H1 (cell line): Measurements from ENCODE around the gene NFIX. TPM values are rescaled to one million over a fixed set of nuclear protein-coding genes. Genes with fewer than 3 reads are reported as not detected.

Experiments
- CTCF ChIA-PET: fragments of 300-600 bp; sonication (Branson Sonifier 250); formaldehyde crosslinking; loops from one replicate; lab custom pipeline; 2021; ENCODE audit not compliant: partially characterized antibody; lab: Charles Lee
- POLR2A ChIA-PET: fragments of 300-600 bp; sonication (Branson Sonifier 250); formaldehyde crosslinking; loops from one replicate; lab custom pipeline; 2021; ENCODE audit warnings: inconsistent platforms; ENCODE audit not compliant: partially characterized antibody; lab: Charles Lee
- DNase-seq, 2 experiments: peaks; one replicate each; pipeline versions ENCODE4 v3.0.0 to v3.0.0-alpha.2; 2010 to 2022; ENCODE audit warnings: low spot score in 2 of 2, low read depth in 1 of 2, mixed read lengths in 1 of 2
- FAIRE-seq: peaks from 2 replicates; lab custom pipeline; 2011; peaks lifted over from hg19 to GRCh38; lab: Jason Lieb, UNC
- H2AFZ ChIP-seq: 2 replicates; pipeline ENCODE4 v1.8.1; 2012; ENCODE audit warnings: low read length, inconsistent platforms
- H2AK5ac ChIP-seq: 2 replicates; pipeline ENCODE4 v1.6.1; 2013; ENCODE audit warnings: low read depth, low read length
- H2BK120ac ChIP-seq: replicated peaks from 2 replicates; pipeline ENCODE3; 2013; ENCODE audit warnings: low read depth, low read length, inconsistent platforms
- H2BK12ac ChIP-seq: 2 replicates; pipeline ENCODE4 v1.6.1; 2013; ENCODE audit warnings: low read depth, low read length
- H2BK15ac ChIP-seq: 2 replicates; pipeline ENCODE4 v1.6.1; 2013; ENCODE audit warnings: low read length
- H2BK20ac ChIP-seq: 2 replicates; pipeline ENCODE4 v1.6.1; 2013; ENCODE audit warnings: low read length
- H2BK5ac ChIP-seq: 2 replicates; pipeline ENCODE4 v1.6.1; 2013; ENCODE audit warnings: low read depth, low read length
- H3K14ac ChIP-seq: 2 replicates; pipeline ENCODE4 v1.6.1; 2013; ENCODE audit warnings: inconsistent platforms; ENCODE audit not compliant: insufficient read length
- H3K18ac ChIP-seq: 2 replicates; pipeline ENCODE4 v1.6.1; 2013; ENCODE audit warnings: low read length; ENCODE audit errors: extremely low read depth
- H3K23ac ChIP-seq: 2 replicates; pipeline ENCODE4 v1.6.1; 2013; ENCODE audit warnings: inconsistent platforms; ENCODE audit not compliant: insufficient read length
- H3K23me2 ChIP-seq: 2 replicates; pipeline ENCODE4 v1.6.1; 2013; ENCODE audit warnings: low read depth, low read length
- H3K27ac ChIP-seq: 2 replicates; pipeline ENCODE4 v1.6.1; 2011; ENCODE audit warnings: low read depth, low read length, inconsistent platforms
- H3K27me3 ChIP-seq, 4 experiments: replicated peaks in 1 of 4; 1 replicate in 1 of 4; 2 replicates in 3 of 4; pipeline versions ENCODE4 v1.6.1 to v1.8.1; 2011 to 2013; ENCODE audit warnings: low read length in 3 of 4, mild to moderate bottlenecking in 3 of 4, inconsistent platforms in 2 of 4, mixed read lengths in 2 of 4, moderate library complexity in 1 of 4; ENCODE audit not compliant: control insufficient read depth in 3 of 4, insufficient read depth in 3 of 4; ENCODE audit errors: extremely low read depth in 1 of 4
- H3K36me3 ChIP-seq, 4 experiments: 2 replicates each; pipeline versions ENCODE4 v1.6.1 to v1.8.1; 2011 to 2013; ENCODE audit warnings: mild to moderate bottlenecking in 4 of 4, low read length in 3 of 4, moderate library complexity in 2 of 4, control low read depth in 1 of 4, inconsistent platforms in 1 of 4; ENCODE audit not compliant: insufficient read depth in 4 of 4, control insufficient read depth in 2 of 4
- H3K4ac ChIP-seq: replicated peaks from 2 replicates; pipeline ENCODE3; 2013; ENCODE audit warnings: low read length, low read depth, mixed read lengths, inconsistent platforms; ENCODE audit not compliant: insufficient read length
- H3K4me1 ChIP-seq, 4 experiments: replicated peaks in 1 of 4; 1 replicate in 1 of 4; 2 replicates in 3 of 4; pipeline versions ENCODE4 v1.6.1 to v1.8.1; 2011 to 2013; ENCODE audit warnings: low read length in 3 of 4, inconsistent platforms in 2 of 4, mixed read lengths in 1 of 4; ENCODE audit not compliant: insufficient read depth in 4 of 4, control insufficient read depth in 3 of 4
- H3K4me2 ChIP-seq, 2 experiments: 2 replicates each; pipeline versions ENCODE4 v1.6.1 to v1.8.1; 2011 to 2013; ENCODE audit warnings: low read depth in 2 of 2, low read length in 2 of 2, control low read depth in 1 of 2, inconsistent platforms in 1 of 2, mild to moderate bottlenecking in 1 of 2; ENCODE audit not compliant: insufficient read depth in 1 of 2
- H3K4me3 ChIP-seq, 4 experiments: fragments of 200-600, 300-600 bp in 1 of 4; sonication (generic), shearing (Covaris generic), sonication (Bioruptor Twin) in 1 of 4; 2 replicates each; pipeline versions ENCODE4 v1.5.1 to v1.8.1; 2011 to 2016; ENCODE audit warnings: low read length in 4 of 4, low read depth in 3 of 4, control low read depth in 2 of 4, inconsistent platforms in 2 of 4, mild to moderate bottlenecking in 2 of 4, mixed read lengths in 1 of 4, moderate library complexity in 1 of 4; ENCODE audit not compliant: insufficient read depth in 2 of 4; ENCODE audit errors: extremely low read depth in 1 of 4
- H3K56ac ChIP-seq: replicated peaks from 2 replicates; pipeline ENCODE3; 2013; ENCODE audit warnings: low read depth, mild to moderate bottlenecking, mixed read lengths, low read length, inconsistent platforms; ENCODE audit not compliant: insufficient read length
- H3K79me1 ChIP-seq: 2 replicates; pipeline ENCODE4 v1.6.1; 2013; ENCODE audit warnings: low read depth, low read length, control low read depth
- H3K79me2 ChIP-seq, 2 experiments: 2 replicates each; pipeline versions ENCODE4 v1.6.1 to v1.8.1; 2012 to 2013; ENCODE audit warnings: low read length in 2 of 2, mild to moderate bottlenecking in 2 of 2, inconsistent platforms in 1 of 2; ENCODE audit not compliant: insufficient read depth in 2 of 2, control insufficient read depth in 1 of 2
- H3K9ac ChIP-seq, 4 experiments: replicated peaks in 1 of 4; 1 replicate in 1 of 4; 2 replicates in 3 of 4; pipeline versions ENCODE4 v1.6.1 to v1.8.1; 2011 to 2013; ENCODE audit warnings: low read depth in 3 of 4, low read length in 3 of 4, control low read depth in 2 of 4, mild to moderate bottlenecking in 2 of 4, moderate library complexity in 2 of 4, inconsistent platforms in 1 of 4; ENCODE audit errors: extremely low read depth in 1 of 4
- H3K9me3 ChIP-seq, 2 experiments: 2 replicates each; pipeline versions ENCODE4 v1.6.1 to v1.8.1; 2012 to 2013; ENCODE audit warnings: mild to moderate bottlenecking in 2 of 2, moderate library complexity in 2 of 2, control low read depth in 1 of 2, inconsistent platforms in 1 of 2, low read depth in 1 of 2, low read length in 1 of 2, mixed read lengths in 1 of 2; ENCODE audit not compliant: insufficient read depth in 2 of 2
- H4K20me1 ChIP-seq, 2 experiments: replicated peaks in 1 of 2; 2 replicates each; pipeline versions ENCODE3 to v1.8.1; 2011 to 2013; ENCODE audit warnings: inconsistent platforms in 2 of 2, low read length in 2 of 2, mild to moderate bottlenecking in 1 of 2; ENCODE audit not compliant: insufficient read depth in 2 of 2, control insufficient read depth in 1 of 2
- H4K5ac ChIP-seq: 2 replicates; pipeline ENCODE4 v1.6.1; 2013; ENCODE audit warnings: low read length, low read depth, mixed read lengths, inconsistent platforms; ENCODE audit not compliant: insufficient read length
- H4K8ac ChIP-seq: 2 replicates; pipeline ENCODE4 v1.8.0; 2013; ENCODE audit warnings: mild to moderate bottlenecking, moderate library complexity, low read length, inconsistent platforms; ENCODE audit not compliant: insufficient read depth; ENCODE audit errors: extremely low read depth
- H4K91ac ChIP-seq: replicated peaks from 2 replicates; pipeline ENCODE3; 2013; ENCODE audit warnings: low read length, mixed read lengths, inconsistent platforms; ENCODE audit not compliant: insufficient read length
- TAF7 ChIP-seq: optimal IDR thresholded peaks from 2 replicates; pipeline ENCODE3; 2011; ENCODE audit warnings: low read depth, mild to moderate bottlenecking, inconsistent platforms, low read length, moderate library complexity, borderline replicate concordance
- WGBS, 2 experiments: shearing (Covaris generic) in 1 of 2; methylation state at CpG; one replicate each; pipeline versions ENCODE4 v1.1.6 to v1.1.7; 2013 to 2015; ENCODE audit warnings: low lambda C conversion rate in 2 of 2, mixed read lengths in 2 of 2, inconsistent platforms in 1 of 2, low coverage in 1 of 2, missing lambda C conversion rate in 1 of 2; ENCODE audit not compliant: insufficient replicate concordance in 2 of 2, insufficient coverage in 1 of 2, insufficient read length in 1 of 2; ENCODE audit errors: extremely low coverage in 1 of 2, missing lambda C conversion rate in 1 of 2; 5-methylcytosine and 5-hydroxymethylcytosine counted together
- polyA plus RNA-seq, 7 experiments: library from polyadenylated mRNA; depleted of rRNA in 3 of 7; stranded (reverse) in 5 of 7; unstranded in 2 of 7; fragments of >200 nt in 5 of 7; fragments of 200-250 nt in 2 of 7; gene quantifications; 1 replicate in 5 of 7; 2 replicates in 1 of 7; 4 replicates in 1 of 7; pipeline versions ENCODE4 v1.2.1 to v1.2.3, GENCODE V29; 2011 to 2013; ENCODE audit warnings: missing spikeins in 2 of 7, mixed read lengths in 2 of 7
- total RNA-seq: library from RNA; stranded (reverse); fragmentation: NEBNext Ultra II Directional; extraction: Animal tissue kit (Norgen Biotek cat#: 25700); gene quantifications from 2 replicates; pipeline ENCODE4 v1.2.1, GENCODE V29; 2021

Gene NFIX
- total and polyA plus RNA-seq, 2 of the 8 experiments (the other 6 are each of a cell fraction or from before 2014, with no cell fraction given): 0.03 to 0.20 TPM

GRCh38 chr19:13004273-13004672, 9.0 kb downstream of the NFIX start:
- no peak overlapping the region for H4K5ac ChIP-seq
- no peak overlapping the region for H4K8ac ChIP-seq
- no peaks in the 10 kb centered on the region for H3K79me2 ChIP-seq
- no peaks in the 10 kb centered on the region for H3K36me3 ChIP-seq
- H4K20me1 ChIP-seq: peaks cover 0 to 6% of the 10 kb centered on the region in 2 experiments
- DNase-seq: no peak
- H3K79me1 ChIP-seq: no peaks in the 10 kb centered on the region
- no peak for TF ChIP-seq TAF7
- H3K23ac ChIP-seq: no peak overlapping the region
- CTCF ChIA-PET: interaction anchor here (0.6 to 12.9 kb wide), 15 partner anchors 10 to 332 kb away, joined by 3 to 175 read pairs (median 5); no protein-coding TSS in a partner anchor
- no peak overlapping the region for H2AK5ac ChIP-seq
- no peak overlapping the region for H4K91ac ChIP-seq
- no peak overlapping the region for H2BK15ac ChIP-seq
- no peak overlapping the region for H2BK5ac ChIP-seq
- H3K23me2 ChIP-seq: no peaks in the 10 kb centered on the region
- no peak overlapping the region for H3K14ac ChIP-seq
- no peak overlapping the region for H2AFZ ChIP-seq
- no peak overlapping the region for H2BK12ac ChIP-seq
- POLR2A ChIA-PET: interaction anchor here (0.9 to 1.0 kb wide), 2 partner anchors 12 to 87 kb away, joined by 3 to 4 read pairs; no protein-coding TSS in a partner anchor
- no peak overlapping the region for H3K18ac ChIP-seq
- no peak overlapping the region for H3K27ac ChIP-seq
- H3K9ac ChIP-seq: no peak overlapping the region
- peaks cover 0 to 6% (median 0%) of the 10 kb centered on the region in 4 experiments; a peak in 1 of 7 replicates for H3K4me1 ChIP-seq
- no peak overlapping the region; the same call in 1 of the 2 replicates for H2BK20ac ChIP-seq
- 76% methylated on average over 7 of the region's 7 CpGs; no CpG with 5 or more reads in 1 of the 2 experiments for WGBS, 2 experiments
- FAIRE-seq: no peak
- H3K27me3 ChIP-seq: peaks cover 20 to 94% (median 75%) of the 10 kb centered on the region in 4 experiments
- no peak overlapping the region for H3K4me2 ChIP-seq
- H3K56ac ChIP-seq: no peak overlapping the region
- H3K4ac ChIP-seq: no peak overlapping the region
- H2BK120ac ChIP-seq: no peak overlapping the region
- H3K9me3 ChIP-seq: no peaks in the 10 kb centered on the region
- no peak overlapping the region for H3K4me3 ChIP-seq
